ENCODE measurements around the gene CDK6.

The CDK6 gene

DNA sequence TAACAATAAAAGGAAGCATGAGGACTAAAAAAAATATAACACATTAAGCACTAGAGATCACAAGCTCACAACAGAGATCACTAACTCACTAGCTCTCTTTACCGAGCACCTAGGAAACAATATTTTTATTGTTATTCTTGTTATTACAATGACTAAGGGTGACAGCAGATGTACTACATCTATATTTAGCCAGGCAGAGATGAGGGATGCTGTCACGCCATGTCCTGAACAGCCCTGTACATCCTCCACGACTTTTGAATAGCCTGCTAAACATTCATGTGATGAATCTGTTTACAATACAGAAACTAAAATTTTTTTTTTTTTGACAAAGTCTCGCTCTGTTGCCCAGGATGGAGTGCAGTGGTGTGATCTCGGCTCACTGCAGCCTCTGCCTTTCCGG lies 268.9 kb downstream of the CDK6 start:
- DNase-seq = no peak

GRCh38 chr7:92563345-92563744 lies 273.0 kb downstream of the CDK6 start:
- DNase-seq = no peak

GRCh38 chr7:92560602-92561001 lies 275.8 kb downstream of the CDK6 start:
- DNase-seq = no peak

- DNase-seq = no peak
Observed at GRCh38 chr7:92557808-92558362, 278.5 kb downstream of the CDK6 start.

DNA sequence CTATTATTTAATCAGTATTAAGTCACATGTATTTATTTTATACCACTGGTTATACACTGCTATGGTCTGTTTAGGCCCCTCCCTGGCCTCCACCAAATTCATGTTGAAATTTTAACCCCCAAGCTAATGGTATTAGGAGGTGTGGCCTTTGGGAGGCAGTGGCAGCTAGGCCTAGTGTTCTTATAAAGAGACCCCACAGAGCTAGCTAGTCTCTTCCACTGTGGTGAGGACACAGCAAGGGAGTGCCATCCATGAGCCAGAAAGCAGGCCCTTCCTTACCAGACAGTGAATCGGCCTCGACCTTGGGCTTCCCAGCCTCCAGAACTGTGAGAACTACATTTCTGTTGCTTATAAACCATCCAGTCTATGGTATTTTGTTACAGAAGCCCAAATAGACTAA lies 279.1 kb downstream of the CDK6 start:
- DNase-seq = no peak
